ENCODE measurements around the gene NPHP4.
A peak's percentile ranks its signal among the peaks of the same experiment; 100 is the strongest.

Gene NPHP4

DNA sequence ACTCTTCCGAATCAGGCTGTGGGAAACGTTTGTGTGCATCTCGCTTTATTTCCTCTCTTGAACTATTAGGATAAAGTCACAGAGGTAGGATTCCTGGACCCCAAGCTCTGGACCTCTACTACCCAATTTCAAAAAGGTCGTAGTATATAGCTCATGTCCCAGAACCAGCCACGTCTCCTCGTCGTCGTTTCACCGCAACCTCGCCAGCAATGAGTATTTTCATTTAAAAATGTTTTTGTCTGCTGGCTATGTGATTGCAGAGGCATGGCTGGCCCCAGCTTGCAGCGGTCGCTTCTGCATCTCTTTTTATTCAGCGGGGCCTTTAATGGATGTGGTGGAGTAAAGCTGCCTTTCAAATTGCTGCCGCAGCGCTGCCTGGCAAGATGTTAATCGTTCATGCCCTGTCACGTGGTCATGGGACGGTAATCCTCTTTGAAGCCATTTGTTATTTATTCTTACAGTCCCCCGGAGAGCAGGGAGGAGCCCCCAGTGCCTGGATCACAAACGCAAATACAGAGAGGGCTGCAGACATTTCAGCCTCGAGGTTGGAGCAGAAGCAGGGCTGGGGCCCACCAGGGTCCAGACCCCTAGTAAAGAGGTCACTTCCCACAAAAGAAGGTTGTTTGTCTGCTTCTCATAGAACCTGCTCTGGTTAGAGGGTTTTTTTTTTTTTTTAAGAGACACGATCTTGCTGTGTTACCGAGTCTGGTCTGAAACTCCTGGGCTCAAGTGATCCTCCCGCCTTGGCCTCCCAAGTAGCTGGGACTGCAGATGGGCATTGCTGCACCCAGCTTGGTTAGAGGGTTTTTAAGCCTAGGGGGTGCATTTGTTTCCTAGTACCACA, 11.6 kb upstream of the NPHP4 start:
- no peak for DNase-seq (ENCODE audit: low read depth)

GRCh38 chr1:6002714-6003501, 10.7 kb upstream of the NPHP4 start:
- DNase-seq (ENCODE audit: low read depth), result no peak

DNA sequence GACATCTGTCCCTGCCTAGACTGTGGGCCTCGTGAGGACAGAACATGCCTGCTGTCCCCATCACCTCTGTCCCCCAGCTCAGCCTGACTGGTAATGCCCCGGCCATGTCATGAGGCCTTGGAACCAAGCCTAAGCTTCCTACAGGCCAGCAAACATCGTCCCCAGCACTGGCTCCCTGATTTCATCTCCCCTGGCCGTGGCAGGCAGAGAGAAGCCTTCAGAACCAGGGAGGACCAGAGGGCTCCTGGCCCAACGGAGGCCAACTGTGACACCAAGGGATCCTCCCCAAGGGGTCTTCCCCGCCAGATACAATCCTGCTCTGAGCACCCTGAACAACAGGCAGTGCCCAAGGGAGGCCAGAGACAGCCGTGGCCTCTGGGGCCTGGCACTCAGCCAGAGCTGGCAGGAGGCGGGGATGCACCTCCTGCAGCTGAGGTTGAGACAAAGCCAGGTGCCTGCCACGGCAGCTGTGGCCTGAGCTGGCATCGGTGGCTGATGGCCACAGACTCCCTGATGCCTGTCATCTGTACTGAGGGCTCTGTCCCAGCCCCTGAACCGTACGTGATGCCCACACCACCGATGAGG, 9.9 kb upstream of the NPHP4 start:
- no peak for DNase-seq (ENCODE audit: low read depth)

DNA sequence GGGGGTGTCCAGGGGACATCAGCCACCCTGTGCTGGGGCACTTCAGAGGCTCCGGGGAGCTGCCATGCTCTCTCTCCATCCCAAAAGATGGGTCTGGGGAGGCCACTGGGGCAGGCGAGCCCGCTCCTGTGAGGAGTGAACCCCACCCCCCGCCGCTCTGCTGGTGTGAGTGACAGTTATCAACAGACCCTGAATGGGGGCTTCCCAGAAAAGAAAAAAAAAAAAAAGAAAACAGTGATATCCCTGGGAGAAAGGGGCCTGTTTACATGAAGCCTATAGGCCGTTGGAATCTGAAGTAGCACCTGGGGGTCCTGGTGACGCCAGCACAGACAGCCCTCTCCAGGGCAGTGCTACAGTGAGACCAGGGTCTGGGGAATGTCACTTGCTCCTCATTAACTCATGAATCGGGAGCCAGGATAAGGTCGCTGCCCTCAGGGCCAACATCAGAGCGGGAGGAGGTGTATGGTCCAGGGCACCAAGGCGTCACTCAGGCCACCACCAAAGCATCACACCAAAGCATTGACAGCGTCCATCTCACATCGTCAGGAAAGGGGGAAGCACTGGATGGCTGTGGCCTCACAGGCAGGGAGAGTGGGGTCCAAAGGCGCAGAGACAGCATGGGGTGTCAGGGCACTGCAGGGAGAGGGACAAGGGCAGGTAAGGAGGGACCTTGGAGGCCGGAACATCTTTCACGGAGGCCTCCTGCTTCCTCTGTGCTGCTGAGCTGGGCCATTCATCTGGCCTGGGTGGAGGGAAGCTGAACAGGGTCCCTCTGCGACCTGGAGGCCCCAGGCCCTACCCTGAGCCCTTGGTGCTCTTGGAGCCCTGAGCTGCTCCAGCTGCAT, 8.4 kb upstream of the NPHP4 start:
- no peak for DNase-seq (ENCODE audit: low read depth)

DNA sequence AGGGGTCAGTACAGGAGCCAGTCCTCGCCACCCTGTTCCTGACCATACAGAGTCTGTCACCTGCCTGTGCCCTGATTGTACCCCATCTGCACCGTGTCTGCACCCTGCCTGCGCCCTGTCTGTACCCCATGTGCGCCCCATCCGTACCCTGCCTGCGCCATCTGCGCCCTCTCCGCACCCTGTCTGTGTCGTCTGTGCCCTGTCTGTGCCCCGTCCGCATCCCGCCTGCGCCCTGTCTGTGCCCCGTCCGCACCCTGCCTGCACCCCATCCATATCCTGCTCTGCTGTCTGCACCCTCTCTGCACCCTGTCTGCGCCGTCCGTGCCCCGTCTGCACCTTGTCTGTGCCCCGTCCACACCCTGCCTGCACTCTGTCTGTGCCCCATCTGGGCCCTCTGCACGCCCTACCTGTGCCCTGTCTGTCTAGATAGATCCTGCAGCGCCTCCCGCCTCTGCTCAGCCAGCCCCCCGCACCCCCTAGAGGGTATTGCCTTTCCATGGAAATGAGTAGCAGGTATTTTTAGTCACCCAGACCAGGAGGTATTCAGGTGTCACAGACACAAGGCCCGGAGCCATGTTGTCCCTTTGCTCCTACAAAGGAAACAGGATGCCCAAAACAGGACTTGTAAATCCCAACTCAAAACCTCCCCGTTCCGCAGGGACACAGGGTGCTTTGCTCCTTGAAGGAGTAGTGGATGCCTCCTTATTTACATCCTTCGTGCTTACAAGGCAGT, 7.7 kb upstream of the NPHP4 start:
- DNase-seq (ENCODE audit: low read depth), result no peak

DNA sequence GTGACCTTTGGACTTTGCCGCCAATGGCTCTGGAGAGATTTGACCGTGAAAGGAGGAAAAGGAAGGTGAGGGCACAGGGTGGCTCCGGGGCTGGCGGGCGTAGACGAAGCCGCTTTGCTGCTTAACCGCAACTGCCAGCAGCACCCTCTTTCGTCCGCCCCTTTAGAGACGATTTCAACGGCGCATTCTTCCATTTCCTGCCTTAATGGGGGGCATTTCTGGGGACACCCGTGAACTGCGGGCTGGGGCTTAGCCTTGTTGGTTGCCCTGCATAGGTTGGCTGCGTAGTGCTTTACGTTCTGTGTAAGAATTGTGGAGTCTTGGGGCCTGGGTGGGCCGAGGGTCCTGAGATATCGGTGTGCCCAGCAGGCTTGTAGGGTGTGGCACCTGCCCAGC, 6.7 kb upstream of the NPHP4 start:
- no peak for DNase-seq (ENCODE audit: low read depth)

DNA sequence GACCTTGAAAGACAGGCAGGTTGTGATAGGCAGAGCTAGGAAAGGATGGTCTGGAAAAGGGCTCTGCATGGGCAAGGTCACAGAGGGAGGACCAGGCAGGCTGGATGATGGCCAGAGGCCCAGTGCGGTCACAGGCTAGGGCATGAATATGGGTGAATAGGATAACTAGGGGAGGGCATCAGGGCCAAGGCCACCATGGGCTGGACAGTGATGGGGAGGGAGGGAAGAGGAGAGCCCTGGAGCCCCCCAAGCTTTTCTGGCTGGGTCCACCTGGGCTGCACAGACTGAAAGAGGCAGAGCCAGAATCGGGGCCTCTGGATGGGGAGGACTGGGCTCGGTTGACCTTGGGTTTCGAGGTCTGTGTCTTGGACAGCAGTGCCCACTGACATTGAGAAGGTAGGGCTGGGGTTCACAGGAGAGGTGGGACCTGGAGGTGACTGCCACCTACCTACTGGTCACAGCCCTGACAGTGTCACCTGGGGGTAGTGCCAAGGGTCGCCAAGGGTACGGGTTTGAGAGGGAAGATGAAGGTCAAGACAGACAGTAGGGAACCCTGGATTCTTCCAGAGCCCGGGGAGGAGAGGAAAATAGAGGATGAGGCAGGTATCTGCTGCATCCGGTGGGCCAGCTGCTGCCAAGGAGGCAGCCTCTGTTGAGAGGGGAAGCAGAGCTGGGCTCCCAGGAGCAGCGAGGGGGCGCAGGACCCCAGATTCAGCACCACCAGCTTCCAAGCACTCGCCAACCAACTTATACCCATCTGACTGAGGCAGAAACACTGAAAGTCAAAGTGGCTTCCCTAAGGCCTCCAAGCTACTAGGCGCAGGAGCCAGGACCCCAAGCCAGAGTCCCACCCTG, 6.1 kb upstream of the NPHP4 start:
- DNase-seq (ENCODE audit: low read depth), result no peak

DNA sequence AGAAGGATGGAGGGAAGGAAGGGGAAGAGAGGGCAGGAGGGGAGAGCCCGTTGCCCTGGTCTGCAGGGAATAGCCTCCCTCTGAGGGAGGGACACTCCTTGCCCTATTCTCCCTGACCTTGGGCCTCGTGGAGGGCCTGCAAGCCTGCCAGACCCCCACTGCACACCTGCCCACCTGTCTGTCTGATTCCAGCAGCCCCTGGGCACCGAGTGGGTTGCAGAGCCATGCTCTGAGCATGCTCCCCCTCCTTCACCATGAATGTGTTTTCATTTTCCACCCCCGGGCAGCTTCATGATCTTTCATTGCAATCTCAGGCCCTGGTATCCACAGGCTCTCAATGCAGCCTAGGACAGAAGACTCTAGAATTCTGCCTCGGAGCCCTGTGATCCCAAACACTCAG, 5.1 kb upstream of the NPHP4 start:
- DNase-seq (ENCODE audit: low read depth), result no peak

- DNase-seq (ENCODE audit: low read depth), result no peak
Measured at GRCh38 chr1:5996641-5997270, 4.5 kb upstream of the NPHP4 start.

- DNase-seq (ENCODE audit: low read depth), result no peak
Measured at GRCh38 chr1:5995871-5996630, 3.8 kb upstream of the NPHP4 start.

GRCh38 chr1:5994713-5995621, 2.7 kb upstream of the NPHP4 start:
- no peak for DNase-seq (ENCODE audit: low read depth)

DNA sequence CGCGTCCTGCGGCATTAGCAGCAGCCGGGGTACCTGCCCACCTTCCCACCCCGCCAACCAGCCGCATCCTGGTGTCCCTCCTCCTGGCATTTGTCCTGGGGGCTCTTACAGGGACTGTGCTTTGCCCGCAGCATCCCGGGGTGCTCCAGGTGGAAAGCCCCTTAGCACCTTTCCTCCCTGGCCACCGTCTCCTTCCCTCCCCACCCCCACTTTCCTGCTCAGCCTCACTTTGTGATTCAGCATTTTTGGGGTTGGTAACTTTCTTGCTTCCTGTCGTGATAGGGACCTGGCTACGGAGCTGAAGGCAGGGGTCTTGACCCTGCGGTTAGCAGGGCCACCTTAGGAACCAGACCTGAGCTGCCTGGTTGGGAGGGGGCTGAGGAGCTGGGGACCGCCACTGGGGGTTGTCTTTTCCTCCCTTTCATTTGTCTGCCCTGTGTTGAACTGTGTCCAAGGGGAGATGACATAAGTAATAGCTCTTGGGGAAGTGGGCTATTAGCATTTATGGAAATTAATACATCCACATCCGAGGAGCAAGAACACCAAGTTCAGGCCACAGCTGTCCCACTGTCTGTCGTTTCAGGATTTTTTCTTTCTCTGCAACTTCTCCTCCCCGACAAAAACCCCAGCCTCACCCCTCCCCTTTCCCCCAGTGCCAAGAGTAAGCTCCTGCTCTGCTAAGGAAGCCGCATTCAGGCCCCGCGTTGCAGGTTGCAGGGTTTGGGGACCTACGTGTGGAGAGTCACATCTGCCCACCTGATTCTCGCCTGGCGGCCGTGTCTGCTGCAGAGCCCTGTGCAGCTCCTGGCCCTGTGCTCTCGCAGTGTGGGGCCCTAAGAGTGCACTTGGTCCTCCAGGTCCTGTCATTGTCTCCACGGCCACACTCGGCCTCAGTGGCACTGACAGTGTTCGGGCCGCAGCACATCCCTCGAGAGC, 1.6 kb upstream of the NPHP4 start:
- DNase-seq (ENCODE audit: low read depth), result no peak

- DNase-seq (ENCODE audit: low read depth), result no peak
Measured at GRCh38 chr1:5992814-5993555, 760 bp upstream of the NPHP4 start.

DNA sequence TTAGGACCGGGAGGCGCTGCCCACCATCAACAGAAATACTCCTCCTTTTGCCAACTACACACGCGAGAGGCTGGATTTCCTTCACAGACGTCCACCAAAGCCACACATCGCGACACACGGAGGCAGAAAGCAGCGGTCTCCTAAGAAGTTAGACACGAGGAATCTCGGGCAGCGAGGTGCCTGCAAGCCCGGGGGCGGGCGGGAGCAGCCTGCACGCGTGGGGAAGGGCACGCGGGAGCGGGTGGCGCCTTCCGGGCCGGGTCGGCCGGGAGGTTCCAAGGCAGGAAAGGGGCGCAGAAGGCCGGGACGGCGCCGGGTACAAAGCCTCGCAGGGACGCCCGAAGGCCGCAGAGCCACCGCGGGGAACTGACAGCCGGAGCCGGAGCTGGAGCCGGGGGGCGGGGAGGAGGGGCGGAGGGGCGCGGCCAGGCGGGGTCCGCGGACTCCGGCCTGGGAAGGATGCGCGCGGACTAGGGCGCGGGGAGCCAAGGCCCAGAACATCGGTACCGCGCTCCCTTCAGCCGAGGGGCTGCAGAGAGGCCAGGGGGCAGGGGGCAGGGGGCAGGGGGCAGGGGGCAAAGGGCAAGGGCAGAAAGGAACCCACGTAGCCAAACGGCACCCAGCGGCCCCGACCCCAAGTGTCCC, 722 bp downstream of the NPHP4 start:
- peak; percentile 38 for DNase-seq (ENCODE audit: low read depth)

- peak; percentile 17 for DNase-seq (ENCODE audit: low read depth)
Measured at GRCh38 chr1:5990913-5991312, 1.3 kb downstream of the NPHP4 start.
